ENCODE measurements around the gene C9orf43. TPM values are rescaled to one million over a fixed set of nuclear protein-coding genes. Genes with fewer than 3 reads are reported as not detected.

C9orf43 gene
- polyA plus RNA-seq, 2 of the 4 experiments (the other 2 are of a cell fraction), result 0.50 to 1.0 TPM

DNA sequence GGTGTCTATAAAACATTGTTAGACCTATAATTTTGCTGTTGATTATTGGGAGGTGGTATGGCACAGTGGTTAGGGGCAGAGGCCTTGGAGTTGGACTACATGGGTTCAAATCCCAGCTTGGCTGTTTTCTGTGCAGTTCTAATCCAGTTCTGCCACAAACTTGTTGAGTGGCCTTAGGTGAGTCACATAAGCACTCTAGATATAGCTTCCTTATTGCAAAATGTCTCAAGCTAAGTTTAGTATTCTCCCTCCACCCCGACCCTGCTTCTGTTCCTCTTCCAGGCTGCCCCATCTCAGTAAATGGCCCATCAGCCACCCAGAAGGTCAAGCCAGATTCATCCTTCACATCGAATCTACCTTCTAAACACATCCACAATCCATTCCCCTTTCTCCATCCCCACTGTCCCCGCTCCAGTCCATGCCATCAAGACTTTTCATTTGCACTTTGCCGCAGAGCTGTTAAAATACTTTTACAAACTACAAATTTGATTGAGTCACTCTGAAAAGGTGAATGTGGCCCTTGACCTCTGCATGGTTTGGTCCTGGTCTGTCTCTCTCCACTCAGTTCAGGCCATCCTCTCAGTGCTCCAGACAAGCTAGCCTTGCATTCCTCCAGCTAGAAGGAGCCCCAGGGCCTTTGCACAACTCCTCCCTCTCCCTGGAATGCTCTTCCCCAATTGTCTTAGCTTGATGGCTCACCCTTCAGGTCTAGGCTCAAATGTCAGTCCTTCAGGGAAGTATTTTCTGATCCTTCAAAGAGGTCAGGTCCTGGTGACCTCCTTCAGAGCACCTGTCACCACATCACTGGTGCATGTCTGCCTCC, 23.8 kb upstream of the C9orf43 start:
- H3K4me1 ChIP-seq, result 0 out of 3 replicates have a peak, but pooled peaks cover 4% of the 10 kb centered on the region
- CTCF ChIA-PET, result interaction anchor here (1.0 to 8.2 kb wide), 5 partner anchors 11 to 77 kb away, joined by 3 to 51 read pairs (median 3); partner anchors contain the start of gene ALAD
- POLR2A ChIA-PET, result interaction anchor here (1.0 kb wide), 2 partner anchors 10 to 23 kb away, joined by 3 to 4 read pairs; partner anchors contain the start of genes C9orf43, HDHD3 and POLE3
- ATAC-seq, result no peak
- 77% methylated on average over 4 of the region's 4 CpGs for WGBS (ENCODE audit: missing lambda C conversion rate)
- TF ChIP-seq GATA3 (IDR thresholded peaks at IDR 0.05; ENCODE audit: borderline replicate concordance) (no peak), JUNB (IDR thresholded peaks at IDR 0.05) (no peak)
- H3K9me3 ChIP-seq, result no peaks in the 10 kb centered on the region
- no peak overlapping the region for H3K4me3 ChIP-seq
- no peak for FAIRE-seq
- H3K4me2 ChIP-seq, result no peak overlapping the region
- H3K27ac ChIP-seq, result no peak overlapping the region
- no peak for DNase-seq (ENCODE audit: low read depth in 1 of 2, low spot score in 1 of 2)

DNA sequence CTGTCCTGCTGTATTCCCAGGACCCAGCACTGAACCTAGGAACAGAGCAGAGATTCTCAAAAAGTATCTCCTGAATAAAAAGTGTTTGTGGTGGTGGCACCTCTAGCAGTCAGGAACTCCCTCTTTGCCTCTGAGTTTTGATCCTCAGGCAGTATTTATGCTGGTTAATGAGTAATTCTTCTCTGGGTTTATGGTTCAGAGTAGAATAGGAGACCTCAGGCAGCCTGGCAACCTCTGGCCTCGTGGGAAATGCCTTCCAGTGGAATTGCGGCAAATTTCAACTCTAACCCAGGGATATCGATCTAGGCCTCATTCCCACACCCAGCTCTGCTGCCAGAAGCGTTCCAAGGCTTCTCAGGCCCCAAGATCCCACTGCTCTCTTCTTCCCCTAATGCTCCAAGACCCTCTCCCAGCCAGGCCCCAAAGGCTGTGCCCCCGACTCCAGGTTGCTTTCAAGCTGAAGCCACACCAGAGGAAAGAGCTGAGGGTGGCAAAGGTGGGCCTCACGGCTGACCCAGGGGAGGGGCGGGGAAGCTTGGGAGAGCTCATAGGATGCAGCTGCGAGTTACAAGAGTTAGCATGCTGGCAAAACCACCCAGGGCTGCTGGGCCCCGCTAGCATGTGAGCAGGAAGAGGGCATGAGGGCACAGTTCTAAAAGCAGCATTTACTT, 22.9 kb upstream of the C9orf43 start:
- no peak overlapping the region for H3K4me2 ChIP-seq
- no peak for DNase-seq (ENCODE audit: low read depth in 1 of 2, low spot score in 1 of 2)
- TF ChIP-seq BHLHE40 (IDR thresholded peaks at IDR 0.05; ENCODE audit: low read depth, low read length) (no peak), MAZ (IDR thresholded peaks at IDR 0.05; ENCODE audit: borderline replicate concordance, low read depth, low read length) (no peak), ZC3H11A (IDR thresholded peaks at IDR 0.05) (no peak)
- 59% methylated on average over 8 of the region's 9 CpGs for WGBS (ENCODE audit: missing lambda C conversion rate)
- ChIA-PET CTCF (interaction anchor here (1.0 to 8.2 kb wide), 4 partner anchors 14 to 78 kb away, joined by 3 to 51 read pairs (median 3); partner anchors contain the start of gene ALAD), POLR2A (interaction anchor here (1.0 kb wide), 2 partner anchors 11 to 22 kb away, joined by 3 to 4 read pairs; partner anchors contain the start of genes C9orf43, HDHD3 and POLE3)
- no peak overlapping the region for H3K27ac ChIP-seq
- H3K4me1 ChIP-seq, result 0 out of 3 replicates have a peak, but pooled peaks cover 4% of the 10 kb centered on the region
- no peak for FAIRE-seq
- no peak overlapping the region for H3K4me3 ChIP-seq
- peak; percentile 35 to 49; a peak in 2 of 6 replicates for ATAC-seq
- H3K9me3 ChIP-seq, result no peaks in the 10 kb centered on the region

DNA sequence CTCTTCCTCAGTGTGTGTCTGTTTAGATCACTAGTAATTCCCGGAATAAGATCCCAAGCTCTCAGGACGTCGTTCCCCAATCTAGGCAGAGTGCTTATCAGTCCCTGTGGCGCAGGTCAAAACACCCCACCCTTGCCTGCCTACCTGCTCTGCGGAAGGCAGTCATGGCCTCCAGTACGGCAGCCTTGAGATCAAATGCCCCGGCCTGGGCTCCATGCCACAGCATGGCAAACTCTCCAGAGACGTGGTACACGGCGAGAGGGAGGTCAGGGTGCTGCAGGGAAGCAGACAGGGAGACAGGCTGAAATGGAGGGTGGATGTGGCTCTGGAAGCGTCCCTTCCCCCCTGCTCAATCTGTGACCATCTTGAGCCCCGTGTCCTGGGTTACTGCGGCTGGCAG, 21.7 kb upstream of the C9orf43 start:
- no peak overlapping the region for H3K27ac ChIP-seq
- no peak overlapping the region for H3K4me3 ChIP-seq
- ChIA-PET POLR2A (no interaction called here), CTCF (interaction anchor here (0.6 to 8.2 kb wide), 3 partner anchors 13 to 19 kb away, joined by 3 to 51 read pairs (median 4); partner anchors contain the start of gene ALAD)
- H3K9me3 ChIP-seq, result no peaks in the 10 kb centered on the region
- 0 out of 3 replicates have a peak, but pooled peaks cover 4% of the 10 kb centered on the region for H3K4me1 ChIP-seq
- WGBS (ENCODE audit: missing lambda C conversion rate), result 91% methylated on average over 13 of the region's 13 CpGs
- ATAC-seq (no peak), DNase-seq (ENCODE audit: low read depth in 1 of 2, low spot score in 1 of 2) (no peak), FAIRE-seq (no peak)
- no peak for TF ChIP-seq NR3C1 (IDR thresholded peaks at IDR 0.05)
- no peak for TF ChIP-seq RARB (CRISPR knock-in tag; IDR thresholded peaks at IDR 0.05)
- no peak for TF ChIP-seq EHF (CRISPR knock-in tag; IDR thresholded peaks at IDR 0.05)
- TF ChIP-seq ZNF302 (CRISPR knock-in tag; IDR thresholded peaks at IDR 0.05), result no peak
- TF ChIP-seq CHD4 (IDR thresholded peaks at IDR 0.05; ENCODE audit: borderline replicate concordance), result no peak
- TF ChIP-seq EHMT2 (IDR thresholded peaks at IDR 0.05; ENCODE audit: low read depth), result no peak
- no peak overlapping the region for H3K4me2 ChIP-seq

DNA sequence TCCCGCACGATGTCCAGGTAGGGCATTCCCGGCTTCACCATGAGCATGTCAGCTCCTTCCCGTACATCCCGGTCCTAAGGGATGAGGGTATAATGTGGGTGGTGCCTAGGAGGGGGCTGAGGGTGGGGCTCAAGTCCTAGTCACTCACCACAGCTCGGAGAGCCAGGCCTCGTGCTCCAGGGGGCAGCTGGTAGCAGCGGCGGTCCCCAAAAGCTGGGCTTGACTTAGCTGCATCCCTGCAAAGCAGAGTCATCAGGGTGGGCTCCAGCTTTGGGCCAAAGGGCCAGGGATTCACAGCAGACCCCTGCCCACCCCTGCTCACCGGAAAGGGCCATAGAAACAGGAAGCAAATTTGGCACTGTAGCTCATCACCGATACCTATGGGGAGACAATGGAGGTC, 21.1 kb upstream of the C9orf43 start:
- CTCF ChIA-PET, result interaction anchor here (8.2 kb wide), 1 partner anchor 13 kb away, joined by 51 read pairs; the partner anchor contains the start of gene ALAD
- no peak for ATAC-seq
- H3K9me3 ChIP-seq, result no peaks in the 10 kb centered on the region
- H3K4me1 ChIP-seq, result 0 out of 3 replicates have a peak, but pooled peaks cover 4% of the 10 kb centered on the region
- TF ChIP-seq, protein P1, sequence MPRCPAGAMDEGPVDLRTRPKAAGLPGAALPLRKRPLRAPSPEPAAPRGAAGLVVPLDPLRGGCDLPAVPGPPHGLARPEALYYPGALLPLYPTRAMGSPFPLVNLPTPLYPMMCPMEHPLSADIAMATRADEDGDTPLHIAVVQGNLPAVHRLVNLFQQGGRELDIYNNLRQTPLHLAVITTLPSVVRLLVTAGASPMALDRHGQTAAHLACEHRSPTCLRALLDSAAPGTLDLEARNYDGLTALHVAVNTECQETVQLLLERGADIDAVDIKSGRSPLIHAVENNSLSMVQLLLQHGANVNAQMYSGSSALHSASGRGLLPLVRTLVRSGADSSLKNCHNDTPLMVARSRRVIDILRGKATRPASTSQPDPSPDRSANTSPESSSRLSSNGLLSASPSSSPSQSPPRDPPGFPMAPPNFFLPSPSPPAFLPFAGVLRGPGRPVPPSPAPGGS (IDR thresholded peaks at IDR 0.05), result no peak
- TF ChIP-seq HDAC2 (IDR thresholded peaks at IDR 0.05), result no peak
- POLR2A ChIA-PET, result no interaction called here
- no peak for FAIRE-seq
- no peak overlapping the region for H3K4me3 ChIP-seq
- DNase-seq (ENCODE audit: low read depth in 1 of 2, low spot score in 1 of 2), result no peak
- no peak overlapping the region for H3K27ac ChIP-seq
- 94% methylated on average over 8 of the region's 11 CpGs for WGBS (ENCODE audit: missing lambda C conversion rate)
- no peak overlapping the region for H3K4me2 ChIP-seq

Data from A549 (cell line).